HCT116 (cell line): ENCODE measurements around the gene DGKE. TPM values are rescaled to one million over a fixed set of nuclear protein-coding genes. Genes with fewer than 3 reads are reported as not detected.

Source experiments
- ATAC-seq: fragments of 200-7000 bp; cut with Tn5 transposase; 2 replicates; pipeline ENCODE4 v1.9.1; 2020; ENCODE audit warnings: mild to moderate bottlenecking, moderate library complexity
- BruUV-seq: library from RNA; stranded (reverse); fragments of 400-500 nt; replicated peaks from 2 replicates; lab custom pipeline; 2021; lab: Mats Ljungman, UMichigan
- CTCF ChIA-PET: fragments of 300-600 bp; sonication (Branson Sonifier 250); formaldehyde crosslinking; loops from one replicate; lab custom pipeline; 2021; ENCODE audit warnings: antibody characterized with exemption; lab: Charles Lee
- POLR2A ChIA-PET: fragments of 300-600, 350-600 bp; sonication (Branson Sonifier 250); formaldehyde crosslinking; loops from one replicate; lab custom pipeline; 2021; ENCODE audit warnings: antibody characterized with exemption; lab: Charles Lee
- RAD21 ChIA-PET, 2 experiments: fragments of 300-600 bp; sonication (Branson Sonifier 250); formaldehyde crosslinking; loops; one replicate each; lab custom pipeline; 2023; ENCODE audit warnings: low total read pairs in 2 of 2; ENCODE audit not compliant: uncharacterized antibody in 2 of 2, unreplicated experiment in 2 of 2, low non-redundant PET in 1 of 2; lab: Charles Lee
- DNase-seq: peaks from one replicate; pipeline ENCODE4 v3.0.0-alpha.2; 2010; ENCODE audit warnings: low read depth, low spot score
- H2AFZ ChIP-seq: fragments of 200-600 bp; shearing (Covaris generic), sonication (generic); 2 replicates; pipeline ENCODE4 v1.6.1; 2017; ENCODE audit warnings: low read depth, mixed run types, mixed read lengths, antibody characterized with exemption, low read length; ENCODE audit not compliant: poor library complexity, severe bottlenecking
- H3K27ac ChIP-seq: 2 replicates; pipeline ENCODE4 v1.5.1; 2012; ENCODE audit warnings: low read depth, low read length
- H3K27me3 ChIP-seq: fragments of 200-600 bp; sonication (generic); 2 replicates; pipeline ENCODE4 v1.6.1; 2016; ENCODE audit warnings: mixed run types, low read length, mixed read lengths; ENCODE audit not compliant: insufficient read depth
- H3K36me3 ChIP-seq, 2 experiments: fragments of 200-500 bp in 1 of 2; fragments of 200-600 bp in 1 of 2; sonication (Bioruptor generic) in 1 of 2; sonication (generic) in 1 of 2; 2 replicates each; pipeline versions ENCODE4 v1.5.1 to v1.6.1; 2014 to 2016; ENCODE audit warnings: low read length in 2 of 2, inconsistent platforms in 1 of 2, mixed read lengths in 1 of 2, mixed run types in 1 of 2; ENCODE audit not compliant: insufficient read depth in 2 of 2, control insufficient read depth in 1 of 2
- H3K4me1 ChIP-seq, 2 experiments: fragments of 200-600 bp in 1 of 2; sonication (generic) in 1 of 2; 2 replicates each; pipeline versions ENCODE4 v1.5.1 to v1.6.1; 2012 to 2017; ENCODE audit warnings: low read length in 2 of 2, inconsistent platforms in 1 of 2, mild to moderate bottlenecking in 1 of 2, mixed read lengths in 1 of 2, mixed run types in 1 of 2, moderate library complexity in 1 of 2; ENCODE audit not compliant: insufficient read depth in 2 of 2, control insufficient read depth in 1 of 2
- H3K4me2 ChIP-seq: fragments of 200-600 bp; sonication (generic); 2 replicates; pipeline ENCODE4 v1.6.1; 2017; ENCODE audit warnings: mixed run types, low read length, mixed read lengths
- H3K4me3 ChIP-seq, 2 experiments: fragments of 200-600 bp in 1 of 2; sonication (generic) in 1 of 2; replicated peaks in 1 of 2; 2 replicates each; pipeline ENCODE4 v1.5.1; 2011 to 2016; ENCODE audit warnings: low read length in 2 of 2, control low read depth in 1 of 2, low read depth in 1 of 2, mild to moderate bottlenecking in 1 of 2, mixed read lengths in 1 of 2, mixed run types in 1 of 2
- H3K79me2 ChIP-seq: fragments of 200-600 bp; sonication (generic); 2 replicates; pipeline ENCODE4 v1.6.1; 2017; ENCODE audit warnings: mild to moderate bottlenecking, mixed run types, low read length, moderate library complexity, mixed read lengths; ENCODE audit not compliant: insufficient read depth
- H3K9ac ChIP-seq: fragments of 200-600 bp; sonication (generic); 2 replicates; pipeline ENCODE4 v1.6.1; 2016; ENCODE audit warnings: low read length, mixed read lengths
- H3K9me2 ChIP-seq: fragments of 200-600 bp; sonication (generic), shearing (Covaris generic); 2 replicates; pipeline ENCODE4 v1.6.1; 2017; ENCODE audit warnings: mixed run types, mild to moderate bottlenecking, moderate library complexity; ENCODE audit not compliant: insufficient read depth
- H3K9me3 ChIP-seq, 2 experiments: fragments of 200-500 bp in 1 of 2; fragments of 200-600 bp in 1 of 2; sonication (Bioruptor generic) in 1 of 2; sonication (generic) in 1 of 2; 2 replicates each; pipeline ENCODE4 v1.6.1; 2014 to 2017; ENCODE audit warnings: low read length in 2 of 2, mixed read lengths in 2 of 2, inconsistent platforms in 1 of 2, low read depth in 1 of 2, mild to moderate bottlenecking in 1 of 2, mixed run types in 1 of 2, moderate library complexity in 1 of 2; ENCODE audit not compliant: control insufficient read depth in 1 of 2, insufficient read depth in 1 of 2
- H4K20me1 ChIP-seq: fragments of 200-600 bp; sonication (generic), shearing (Covaris generic); 2 replicates; pipeline ENCODE4 v1.6.1; 2017; ENCODE audit warnings: mixed run types, mild to moderate bottlenecking, moderate library complexity; ENCODE audit not compliant: insufficient read depth
- ATF3 ChIP-seq: IDR thresholded peaks from 2 replicates; pipeline ENCODE4 v1.6.1; 2012
- CBX3 ChIP-seq: IDR thresholded peaks from 2 replicates; pipeline ENCODE4 v1.6.1; 2012; ENCODE audit warnings: low read depth
- EGR1 ChIP-seq: IDR thresholded peaks from 2 replicates; pipeline ENCODE4 v1.6.1; 2012; ENCODE audit warnings: low read depth
- ELF1 ChIP-seq: IDR thresholded peaks from 2 replicates; pipeline ENCODE4 v1.6.1; 2012; ENCODE audit warnings: low read depth, borderline replicate concordance
- EZH2 ChIP-seq: fragments of 200-600 bp; sonication (generic); IDR thresholded peaks from 2 replicates; pipeline ENCODE4 v1.6.1; 2017; ENCODE audit warnings: antibody characterized with exemption, mixed run types
- FOSL1 ChIP-seq: IDR thresholded peaks from 2 replicates; pipeline ENCODE4 v1.6.1; 2012; ENCODE audit warnings: low read depth
- POLR2AphosphoS5 ChIP-seq: IDR thresholded peaks from 2 replicates; pipeline ENCODE4 v1.6.1; 2011; ENCODE audit warnings: mild to moderate bottlenecking, low read depth, low read length, moderate library complexity
- RAD21 ChIP-seq: IDR thresholded peaks from 2 replicates; pipeline ENCODE4 v1.6.1; 2012; ENCODE audit warnings: low read depth, mild to moderate bottlenecking
- SIN3A ChIP-seq: IDR thresholded peaks from 2 replicates; pipeline ENCODE4 v1.6.1; 2012; ENCODE audit warnings: low read depth
- SRF ChIP-seq: IDR thresholded peaks from 2 replicates; pipeline ENCODE4 v1.6.1; 2012; ENCODE audit warnings: low read depth
- YY1 ChIP-seq: IDR thresholded peaks from 2 replicates; pipeline ENCODE4 v1.6.1; 2011; ENCODE audit warnings: low read length, low read depth, moderate library complexity, mild to moderate bottlenecking; ENCODE audit not compliant: insufficient replicate concordance; ENCODE audit errors: extremely low read depth
- ZBTB33 ChIP-seq: IDR thresholded peaks from 2 replicates; pipeline ENCODE4 v1.6.1; 2011; ENCODE audit warnings: mild to moderate bottlenecking, low read length, moderate library complexity; ENCODE audit not compliant: insufficient replicate concordance; ENCODE audit errors: extremely low read depth
- ZFX ChIP-seq: fragments of 450-650 bp; IDR thresholded peaks from 2 replicates; pipeline ENCODE4 v1.6.1; 2017
- intact Hi-C: fragments of 100-400 bp; cut with micrococcal nuclease; formaldehyde crosslinking; loops from 2 replicates; pipeline ENCODE4 v1.10.0; 2022
- total RNA-seq: library from RNA; stranded (reverse); gene quantifications from one replicate; pipeline ENCODE4 v1.2.1, GENCODE V29; 2021; ENCODE audit not compliant: unreplicated experiment

DGKE gene
- total RNA-seq, 1 experiment from 2014 or later, result 5.2 TPM

- H4K20me1 ChIP-seq, result no peaks in the 10 kb centered on the region
- TF ChIP-seq ZFX, result no peak
- no peak for TF ChIP-seq ELF1
- no peak for TF ChIP-seq CBX3
- no peak for TF ChIP-seq POLR2AphosphoS5
- no peak for TF ChIP-seq SIN3A
- TF ChIP-seq SRF, result no peak
- no peak for TF ChIP-seq RAD21
- TF ChIP-seq EGR1, result no peak
- TF ChIP-seq FOSL1, result no peak
- no peak for TF ChIP-seq EZH2
- TF ChIP-seq ATF3, result no peak
- BruUV-seq, result no TSS peak
- no peak overlapping the region for H3K4me3 ChIP-seq
- H3K9me2 ChIP-seq, result no peaks in the 10 kb centered on the region
- no peak overlapping the region for H3K4me2 ChIP-seq
- ChIA-PET POLR2A (interaction anchor here (0.6 to 2.2 kb wide), 2 partner anchors 18 to 43 kb away, joined by 4 to 5 read pairs; partner anchors contain the start of gene TRIM25), RAD21 (no interaction called here), CTCF (no interaction called here)
- peaks cover 0 to 21% of the 10 kb centered on the region in 2 experiments; a peak in 2 of 4 replicates for H3K4me1 ChIP-seq
- DNase-seq (no peak), ATAC-seq (no peak)
- H3K9ac ChIP-seq, result no peak overlapping the region
- H3K79me2 ChIP-seq, result peaks cover 11% of the 10 kb centered on the region; the same call in 1 of the 2 replicates
- intact Hi-C loops, result no loop called here
- H3K27ac ChIP-seq, result no peak overlapping the region
- H3K9me3 ChIP-seq, result no peaks in the 10 kb centered on the region
- no peak overlapping the region for H2AFZ ChIP-seq
- H3K36me3 ChIP-seq, result peaks cover 62 to 77% of the 10 kb centered on the region in 2 experiments
- no peaks in the 10 kb centered on the region for H3K27me3 ChIP-seq
These were observed 62.4 kb downstream of the DGKE start for GRCh38 chr17:56896217-56896967.

GRCh38 chr17:56896968-56897359 lies 63.0 kb downstream of the DGKE start:
- no peak overlapping the region for H2AFZ ChIP-seq
- H3K27me3 ChIP-seq, result no peaks in the 10 kb centered on the region
- 0 out of 2 replicates have a peak overlapping the region, but pooled peaks have one; percentile 1 for H3K4me2 ChIP-seq
- no peaks in the 10 kb centered on the region for H3K9me3 ChIP-seq
- H3K9ac ChIP-seq, result no peak overlapping the region
- DNase-seq (no peak), ATAC-seq (no peak)
- ChIA-PET POLR2A (interaction anchor here (0.6 kb wide), 1 partner anchor 42 kb away, joined by 4 read pairs; no protein-coding TSS in a partner anchor), CTCF (no interaction called here), RAD21 (no interaction called here)
- no peaks in the 10 kb centered on the region for H4K20me1 ChIP-seq
- H3K79me2 ChIP-seq, result peaks cover 17% of the 10 kb centered on the region; the same call in 1 of the 2 replicates
- peaks cover 4 to 27% of the 10 kb centered on the region in 2 experiments for H3K4me1 ChIP-seq
- H3K9me2 ChIP-seq, result no peaks in the 10 kb centered on the region
- intact Hi-C loops, result no loop called here
- TF ChIP-seq POLR2AphosphoS5 (no peak; the same call in 1 of the 2 replicates), SIN3A (no peak), ZFX (no peak), YY1 (no peak), ZBTB33 (no peak), FOSL1 (no peak), ATF3 (no peak), ELF1 (no peak)
- H3K4me3 ChIP-seq, result no peak overlapping the region
- peaks cover 62 to 77% of the 10 kb centered on the region in 2 experiments for H3K36me3 ChIP-seq
- H3K27ac ChIP-seq, result no peak overlapping the region
- TSS peak; percentile 7 for BruUV-seq
